GM18526 (cell line): ENCODE measurements around the gene DCAKD.

Experiments used
- POLR2A ChIP-seq: IDR thresholded peaks from 3 replicates; pipeline ENCODE4 v1.6.1; 2011; ENCODE audit not compliant: insufficient read length; ENCODE audit errors: extremely low read depth

The DCAKD gene

GRCh38 chr17:45021607-45022287 lies 29.7 kb downstream of the DCAKD start:
- TF ChIP-seq POLR2A, result no peak

GRCh38 chr17:45020354-45021138 lies 30.9 kb downstream of the DCAKD start:
- TF ChIP-seq POLR2A, result no peak

GRCh38 chr17:45018848-45019711 lies 32.4 kb downstream of the DCAKD start:
- TF ChIP-seq POLR2A, result no peak

GRCh38 chr17:45018514-45018847 lies 33.0 kb downstream of the DCAKD start:
- no peak for TF ChIP-seq POLR2A

- no peak for TF ChIP-seq POLR2A
Observed at GRCh38 chr17:45016823-45017222, 34.6 kb downstream of the DCAKD start.

- no peak for TF ChIP-seq POLR2A
Observed at GRCh38 chr17:45016237-45016636, 35.2 kb downstream of the DCAKD start.

- no peak for TF ChIP-seq POLR2A
Observed at GRCh38 chr17:45013021-45013997, 38.1 kb downstream of the DCAKD start.

- TF ChIP-seq POLR2A, result no peak
Observed at GRCh38 chr17:45011767-45012166, 39.7 kb downstream of the DCAKD start.

- TF ChIP-seq POLR2A, result no peak
Observed at GRCh38 chr17:45009676-45010467, 41.6 kb downstream of the DCAKD start.

- TF ChIP-seq POLR2A, result no peak
Observed at GRCh38 chr17:45008216-45008615, 43.2 kb downstream of the DCAKD start.

GRCh38 chr17:45006927-45007461 lies 44.4 kb downstream of the DCAKD start:
- no peak for TF ChIP-seq POLR2A

GRCh38 chr17:45005700-45006099 lies 45.7 kb downstream of the DCAKD start:
- TF ChIP-seq POLR2A, result no peak

GRCh38 chr17:45004388-45004787 lies 47.0 kb downstream of the DCAKD start:
- TF ChIP-seq POLR2A, result no peak

GRCh38 chr17:45003877-45004276 lies 47.6 kb downstream of the DCAKD start:
- no peak for TF ChIP-seq POLR2A
